ENCODE data around the gene GRIP1.
A peak's percentile ranks its signal among the peaks of the same experiment; 100 is the strongest.
"Not testable (repeated sequence)": the region's sequence is repeated elsewhere in the genome, so short reads cannot be mapped to it uniquely, and the experiment has no call there.

GRIP1 gene

GRCh38 chr12:66304296-66304900 is 374.5 kb downstream of the GRIP1 start:
- DNase-seq, result no peak

GRCh38 chr12:66303316-66303804 is 375.5 kb downstream of the GRIP1 start:
- DNase-seq, result not testable (repeated sequence)

- DNase-seq, result no peak
These were observed 376.1 kb downstream of the GRIP1 start for GRCh38 chr12:66302827-66303169.

GRCh38 chr12:66301944-66302826 is 376.7 kb downstream of the GRIP1 start, which contains the start of gene HELB:
Gene HELB (plus strand): TSS chr12:66302493. CDS start chr12:66302604, 111 bp downstream.
- DNase-seq, result peak; percentile 98

- no peak for DNase-seq
These were observed 381.0 kb downstream of the GRIP1 start for GRCh38 chr12:66297923-66298322.
